Stimulated activated CD4-positive, alpha-beta T cell treated with anti-CD3 and anti-CD28 coated beads, Interleukin-1b, Interleukin-23, amount 100 ng/mL, for 48 hours (primary cell): ENCODE measurements around the gene RHBDF2.

Source experiments
- DNase-seq: peaks from one replicate; pipeline ENCODE4 v3.0.0-alpha.2; 2020

Gene RHBDF2

GRCh38 chr17:76432712-76433336 lies 68.4 kb downstream of the RHBDF2 start:
- DNase-seq: no peak

- DNase-seq: no peak
Measured at GRCh38 chr17:76432004-76432403, 69.2 kb downstream of the RHBDF2 start.

DNA sequence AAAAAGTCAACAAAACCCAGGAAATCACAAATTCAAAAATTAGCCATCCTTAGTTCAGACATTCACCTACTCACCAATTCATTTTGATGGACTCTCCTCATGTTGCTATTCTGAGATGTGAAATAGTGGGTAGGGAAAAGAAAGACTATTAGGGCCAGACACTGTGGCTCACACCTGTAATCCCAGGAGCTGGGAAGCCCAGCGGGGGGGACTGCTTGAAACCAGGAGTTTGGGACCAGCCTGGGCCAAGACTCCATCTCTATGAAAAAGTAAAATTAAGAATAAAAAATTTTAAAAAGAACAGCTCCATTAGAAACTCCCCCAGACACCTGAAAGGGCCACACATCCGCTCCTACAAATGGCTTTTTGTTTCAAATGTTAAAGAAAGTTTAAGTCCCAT lies 69.7 kb downstream of the RHBDF2 start:
- DNase-seq: no peak

- no peak for DNase-seq
Measured at GRCh38 chr17:76428511-76428910, 72.7 kb downstream of the RHBDF2 start.

DNA sequence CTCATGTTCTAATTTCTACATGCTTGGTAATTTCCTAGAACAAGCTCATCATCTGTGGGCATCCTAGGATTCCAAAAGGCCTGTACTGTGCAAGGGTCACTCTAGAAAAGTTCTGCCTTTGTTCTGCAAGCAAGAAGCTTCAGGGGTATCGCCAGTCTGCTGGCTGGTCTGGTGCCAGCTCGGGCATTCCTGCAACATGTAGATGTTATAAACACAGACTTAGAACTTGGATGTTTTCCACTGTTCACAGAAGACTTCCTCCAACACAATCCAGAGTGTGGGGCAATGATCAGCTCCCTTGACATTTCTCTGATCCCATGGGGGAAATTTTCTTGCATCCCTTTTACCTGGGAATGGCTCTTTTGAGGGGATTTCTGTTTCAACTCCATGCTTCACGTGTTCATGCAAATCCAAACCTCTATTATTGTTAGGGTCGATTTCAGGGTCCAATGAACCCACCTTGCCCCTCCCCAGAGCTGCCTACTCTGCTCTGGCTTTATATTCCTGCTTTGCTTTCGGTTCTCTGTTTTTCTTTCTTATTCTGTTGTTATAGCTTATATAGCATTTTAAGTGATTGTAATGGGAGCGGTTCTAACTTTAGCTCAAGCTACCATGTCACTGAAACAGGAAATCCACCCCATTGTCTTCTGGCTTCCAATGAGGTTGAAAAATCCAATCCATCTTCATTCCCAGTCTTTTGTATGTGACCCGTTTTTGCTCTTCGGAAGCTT lies 73.6 kb downstream of the RHBDF2 start:
- DNase-seq: no peak

- DNase-seq: no peak
Measured at GRCh38 chr17:76426853-76427252, 74.4 kb downstream of the RHBDF2 start.

GRCh38 chr17:76422860-76423259 lies 78.4 kb downstream of the RHBDF2 start:
- DNase-seq: no peak

GRCh38 chr17:76422406-76422805 lies 78.8 kb downstream of the RHBDF2 start:
- no peak for DNase-seq

- no peak for DNase-seq
Measured at GRCh38 chr17:76421044-76421407, 80.2 kb downstream of the RHBDF2 start.
